OCI-LY1 (cell line): ENCODE measurements around the gene WDFY4.

Source experiments
- H2AFZ ChIP-seq: fragments of 200-600 bp; sonication (generic), shearing (Covaris generic); 2 replicates; pipeline ENCODE4 v1.6.0; 2014; ENCODE audit warnings: antibody characterized with exemption, mild to moderate bottlenecking, low read length
- H3F3A ChIP-seq: fragments of 200-600 bp; sonication (generic), shearing (Covaris generic); 2 replicates; pipeline ENCODE4 v1.6.0; 2014; ENCODE audit warnings: mild to moderate bottlenecking, antibody characterized with exemption, low read length, moderate library complexity; ENCODE audit not compliant: insufficient read depth
- H3K27ac ChIP-seq: fragments of 200-600 bp; sonication (generic); 2 replicates; pipeline ENCODE4 v1.5.1; 2014; ENCODE audit warnings: low read length, mixed run types, mild to moderate bottlenecking, low read depth; ENCODE audit not compliant: poor library complexity, severe bottlenecking
- H3K27me3 ChIP-seq: fragments of 200-600 bp; sonication (generic); 2 replicates; pipeline ENCODE4 v1.6.0; 2014; ENCODE audit warnings: antibody characterized with exemption, mild to moderate bottlenecking, low read length, moderate library complexity; ENCODE audit not compliant: insufficient read depth
- H3K36me3 ChIP-seq: fragments of 200-600 bp; sonication (generic); 2 replicates; pipeline ENCODE4 v1.6.1; 2014; ENCODE audit warnings: mild to moderate bottlenecking, antibody characterized with exemption, low read length, moderate library complexity, mixed read lengths; ENCODE audit not compliant: insufficient read depth
- H3K4me1 ChIP-seq: fragments of 200-600 bp; sonication (generic); 2 replicates; pipeline ENCODE4 v1.5.1; 2014; ENCODE audit warnings: mild to moderate bottlenecking, low read length, moderate library complexity; ENCODE audit not compliant: insufficient read depth, severe bottlenecking
- H3K4me2 ChIP-seq: fragments of 200-600 bp; sonication (generic), shearing (Covaris generic); 2 replicates; pipeline ENCODE4 v1.6.1; 2014; ENCODE audit warnings: low read length
- H3K4me3 ChIP-seq: fragments of 200-600 bp; sonication (generic); 2 replicates; pipeline ENCODE4 v1.5.1; 2014; ENCODE audit warnings: low read length, low read depth, mild to moderate bottlenecking, mixed read lengths; ENCODE audit not compliant: poor library complexity, severe bottlenecking
- H3K79me2 ChIP-seq: fragments of 200-600 bp; shearing (Covaris generic); 2 replicates; pipeline ENCODE4 v1.6.1; 2016; ENCODE audit warnings: mixed run types, low read length, mixed read lengths; ENCODE audit not compliant: insufficient read depth
- H3K9ac ChIP-seq: fragments of 200-600 bp; sonication (generic), shearing (Covaris generic); 2 replicates; pipeline ENCODE4 v1.6.1; 2014; ENCODE audit warnings: mild to moderate bottlenecking, low read length, mixed read lengths
- H3K9me2 ChIP-seq: fragments of 200-600 bp; sonication (generic), shearing (Covaris generic); 2 replicates; pipeline ENCODE4 v1.6.1; 2014; ENCODE audit warnings: low read depth, mild to moderate bottlenecking, low read length, mixed read lengths
- H3K9me3 ChIP-seq: fragments of 200-600 bp; shearing (Covaris generic); 2 replicates; pipeline ENCODE4 v1.6.1; 2014; ENCODE audit warnings: low read length, mixed read lengths
- H4K20me1 ChIP-seq: fragments of 200-600 bp; sonication (generic), shearing (Covaris generic); 2 replicates; pipeline ENCODE4 v1.6.0; 2016; ENCODE audit warnings: mild to moderate bottlenecking, low read length; ENCODE audit not compliant: insufficient read depth
- EZH2 ChIP-seq: fragments of 200-600 bp; sonication (generic), shearing (Covaris generic); IDR thresholded peaks from 2 replicates; pipeline ENCODE4 v1.8.0; 2017; ENCODE audit warnings: borderline replicate concordance, mixed run types, mild to moderate bottlenecking, antibody characterized with exemption, low read length, moderate library complexity, mixed read lengths
- TF ChIP-seq, protein P1 (sequence below): fragments of 200-600 bp; sonication (generic), shearing (Covaris generic); IDR thresholded peaks from 2 replicates; pipeline ENCODE4 v1.5.1; 2017; ENCODE audit warnings: mild to moderate bottlenecking, antibody characterized with exemption, low read length, moderate library complexity, mixed read lengths

WDFY4 gene

DNA sequence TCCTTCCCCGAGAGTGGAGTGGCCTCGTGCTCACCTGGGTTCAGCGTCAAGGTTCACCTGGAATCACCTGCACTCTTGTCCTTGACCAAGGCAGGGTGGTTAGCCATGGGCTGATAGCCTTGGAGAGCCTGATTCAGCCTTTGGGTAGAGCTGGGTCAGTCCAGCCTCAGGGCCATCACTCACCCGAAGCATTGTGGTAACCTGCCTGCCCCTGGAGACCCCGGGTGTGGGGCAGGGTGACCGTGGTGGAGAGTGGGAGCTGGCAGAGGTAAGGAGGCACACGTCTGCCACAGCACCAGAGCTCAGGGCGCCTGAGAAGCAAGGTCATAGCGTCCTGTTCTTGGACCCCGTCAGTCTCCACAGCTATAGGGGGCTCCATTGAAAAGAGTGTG lies 27.8 kb upstream of the WDFY4 start:
- peak overlapping the region; percentile 65 for H3K4me3 ChIP-seq

GRCh38 chr10:48657416-48657815 lies 27.3 kb upstream of the WDFY4 start:
- H3K4me3 ChIP-seq, result no peak overlapping the region
- peaks cover 26% of the 10 kb centered on the region for H3K4me1 ChIP-seq
- H3K4me2 ChIP-seq, result 0 out of 2 replicates have a peak overlapping the region, but pooled peaks have one; percentile 91
- H3K9me3 ChIP-seq, result no peaks in the 10 kb centered on the region
- H3K27ac ChIP-seq, result no peak overlapping the region
- H3K36me3 ChIP-seq, result no peaks in the 10 kb centered on the region
- no peaks in the 10 kb centered on the region for H3F3A ChIP-seq
- TF ChIP-seq EZH2, result no peak
- TF ChIP-seq, protein P1, sequence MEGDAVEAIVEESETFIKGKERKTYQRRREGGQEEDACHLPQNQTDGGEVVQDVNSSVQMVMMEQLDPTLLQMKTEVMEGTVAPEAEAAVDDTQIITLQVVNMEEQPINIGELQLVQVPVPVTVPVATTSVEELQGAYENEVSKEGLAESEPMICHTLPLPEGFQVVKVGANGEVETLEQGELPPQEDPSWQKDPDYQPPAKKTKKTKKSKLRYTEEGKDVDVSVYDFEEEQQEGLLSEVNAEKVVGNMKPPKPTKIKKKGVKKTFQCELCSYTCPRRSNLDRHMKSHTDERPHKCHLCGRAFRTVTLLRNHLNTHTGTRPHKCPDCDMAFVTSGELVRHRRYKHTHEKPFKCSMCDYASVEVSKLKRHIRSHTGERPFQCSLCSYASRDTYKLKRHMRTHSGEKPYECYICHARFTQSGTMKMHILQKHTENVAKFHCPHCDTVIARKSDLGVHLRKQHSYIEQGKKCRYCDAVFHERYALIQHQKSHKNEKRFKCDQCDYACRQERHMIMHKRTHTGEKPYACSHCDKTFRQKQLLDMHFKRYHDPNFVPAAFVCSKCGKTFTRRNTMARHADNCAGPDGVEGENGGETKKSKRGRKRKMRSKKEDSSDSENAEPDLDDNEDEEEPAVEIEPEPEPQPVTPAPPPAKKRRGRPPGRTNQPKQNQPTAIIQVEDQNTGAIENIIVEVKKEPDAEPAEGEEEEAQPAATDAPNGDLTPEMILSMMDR, result peak; percentile 35
- H4K20me1 ChIP-seq, result no peaks in the 10 kb centered on the region
- H3K27me3 ChIP-seq, result no peaks in the 10 kb centered on the region
- no peak overlapping the region for H3K9ac ChIP-seq
- H2AFZ ChIP-seq, result no peak overlapping the region
- no peaks in the 10 kb centered on the region for H3K9me2 ChIP-seq
- H3K79me2 ChIP-seq, result no peaks in the 10 kb centered on the region

More for the DNA sequence above, 27.8 kb upstream of the WDFY4 start:
- H2AFZ ChIP-seq, result peak overlapping the region; percentile 91
- TF ChIP-seq EZH2, result no peak
- TF ChIP-seq, protein P1, result no peak
- H4K20me1 ChIP-seq, result no peaks in the 10 kb centered on the region
- H3K4me1 ChIP-seq, result peaks cover 26% of the 10 kb centered on the region
- H3K79me2 ChIP-seq, result no peaks in the 10 kb centered on the region
- peak overlapping the region; percentile 91 for H3K4me2 ChIP-seq
- H3K9ac ChIP-seq, result peak overlapping the region; percentile 71; the same call in 1 of the 2 replicates
- no peaks in the 10 kb centered on the region for H3K9me2 ChIP-seq
- H3K36me3 ChIP-seq, result no peaks in the 10 kb centered on the region
- no peak overlapping the region for H3K27ac ChIP-seq
- H3K9me3 ChIP-seq, result no peaks in the 10 kb centered on the region
- H3K27me3 ChIP-seq, result no peaks in the 10 kb centered on the region
- H3F3A ChIP-seq, result no peaks in the 10 kb centered on the region

- Histone ChIP-seq H3F3A (no peaks in the 10 kb centered on the region), H3K9ac (no peak overlapping the region), H3K9me3 (no peaks in the 10 kb centered on the region), H3K27me3 (no peaks in the 10 kb centered on the region), H3K4me1 (peaks cover 26% of the 10 kb centered on the region), H3K27ac (no peak overlapping the region), H4K20me1 (no peaks in the 10 kb centered on the region), H3K4me3 (no peak overlapping the region), H2AFZ (no peak overlapping the region), H3K4me2 (peak overlapping the region; percentile 2; the same call in 1 of the 2 replicates), H3K9me2 (no peaks in the 10 kb centered on the region), H3K36me3 (no peaks in the 10 kb centered on the region), H3K79me2 (no peaks in the 10 kb centered on the region)
- TF ChIP-seq EZH2, result no peak
- TF ChIP-seq, protein P1, result peak; percentile 96
Measured at GRCh38 chr10:48658243-48658974, 26.3 kb upstream of the WDFY4 start.
